NCI-H1048 (cell line): ENCODE results near the gene FGFRL1.

Experiments
- DNase-seq: peaks from one replicate; lab custom pipeline; 2025; lab: John Stamatoyannopoulos, UW

FGFRL1 gene

DNA sequence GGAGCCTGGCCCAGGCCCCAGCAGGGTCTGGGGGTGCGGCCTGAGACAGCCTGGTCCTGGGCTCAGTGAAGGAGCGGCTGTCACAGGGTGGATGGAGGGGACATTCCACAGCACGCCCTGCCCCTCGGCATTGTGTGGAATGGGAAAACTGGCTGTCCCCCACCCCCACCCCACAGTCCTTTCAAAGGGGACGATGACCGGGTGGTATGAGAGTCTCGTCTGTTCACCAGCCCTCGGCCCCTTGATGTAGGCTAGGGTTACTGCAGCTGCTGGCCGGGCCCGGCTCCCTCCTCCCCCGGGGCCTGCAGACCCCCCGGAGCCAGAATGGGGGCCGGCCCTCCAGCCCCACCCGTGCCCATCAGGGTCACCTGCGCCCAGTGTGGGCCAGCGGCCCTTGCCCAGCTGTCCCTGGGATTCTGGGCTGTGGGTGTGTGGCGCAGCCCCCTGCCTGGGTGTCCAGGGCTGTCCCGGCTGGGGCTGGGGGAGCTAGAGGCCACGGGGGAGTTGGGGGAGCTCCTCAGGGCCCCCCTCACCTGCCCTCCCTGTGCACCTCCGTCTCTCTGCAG lies 11.7 kb downstream of the FGFRL1 start:
- DNase-seq = no peak

DNA sequence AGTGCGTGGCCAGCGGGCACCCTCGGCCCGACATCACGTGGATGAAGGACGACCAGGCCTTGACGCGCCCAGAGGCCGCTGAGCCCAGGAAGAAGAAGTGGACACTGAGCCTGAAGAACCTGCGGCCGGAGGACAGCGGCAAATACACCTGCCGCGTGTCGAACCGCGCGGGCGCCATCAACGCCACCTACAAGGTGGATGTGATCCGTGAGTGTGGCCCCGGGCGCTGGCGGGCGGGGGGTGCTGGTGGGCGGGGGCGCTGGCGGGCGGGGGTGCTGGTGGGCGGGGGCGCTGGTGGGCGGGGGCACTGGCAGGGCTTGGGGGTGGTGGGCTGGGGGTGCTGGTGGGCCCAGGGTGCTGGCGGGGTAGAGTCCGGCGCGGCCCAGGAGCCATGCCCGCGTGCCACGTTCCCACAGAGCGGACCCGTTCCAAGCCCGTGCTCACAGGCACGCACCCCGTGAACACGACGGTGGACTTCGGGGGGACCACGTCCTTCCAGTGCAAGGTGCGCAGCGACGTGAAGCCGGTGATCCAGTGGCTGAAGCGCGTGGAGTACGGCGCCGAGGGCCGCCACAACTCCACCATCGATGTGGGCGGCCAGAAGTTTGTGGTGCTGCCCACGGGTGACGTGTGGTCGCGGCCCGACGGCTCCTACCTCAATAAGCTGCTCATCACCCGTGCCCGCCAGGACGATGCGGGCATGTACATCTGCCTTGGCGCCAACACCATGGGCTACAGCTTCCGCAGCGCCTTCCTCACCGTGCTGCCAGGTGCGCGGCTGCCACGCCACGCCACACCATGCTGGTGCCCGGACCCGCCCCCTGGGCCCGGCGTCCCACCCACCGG lies 12.7 kb downstream of the FGFRL1 start:
- no peak for DNase-seq

DNA sequence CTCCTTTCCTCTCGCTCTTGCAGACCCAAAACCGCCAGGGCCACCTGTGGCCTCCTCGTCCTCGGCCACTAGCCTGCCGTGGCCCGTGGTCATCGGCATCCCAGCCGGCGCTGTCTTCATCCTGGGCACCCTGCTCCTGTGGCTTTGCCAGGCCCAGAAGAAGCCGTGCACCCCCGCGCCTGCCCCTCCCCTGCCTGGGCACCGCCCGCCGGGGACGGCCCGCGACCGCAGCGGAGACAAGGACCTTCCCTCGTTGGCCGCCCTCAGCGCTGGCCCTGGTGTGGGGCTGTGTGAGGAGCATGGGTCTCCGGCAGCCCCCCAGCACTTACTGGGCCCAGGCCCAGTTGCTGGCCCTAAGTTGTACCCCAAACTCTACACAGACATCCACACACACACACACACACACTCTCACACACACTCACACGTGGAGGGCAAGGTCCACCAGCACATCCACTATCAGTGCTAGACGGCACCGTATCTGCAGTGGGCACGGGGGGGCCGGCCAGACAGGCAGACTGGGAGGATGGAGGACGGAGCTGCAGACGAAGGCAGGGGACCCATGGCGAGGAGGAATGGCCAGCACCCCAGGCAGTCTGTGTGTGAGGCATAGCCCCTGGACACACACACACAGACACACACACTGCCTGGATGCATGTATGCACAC lies 13.6 kb downstream of the FGFRL1 start:
- DNase-seq = no peak

DNA sequence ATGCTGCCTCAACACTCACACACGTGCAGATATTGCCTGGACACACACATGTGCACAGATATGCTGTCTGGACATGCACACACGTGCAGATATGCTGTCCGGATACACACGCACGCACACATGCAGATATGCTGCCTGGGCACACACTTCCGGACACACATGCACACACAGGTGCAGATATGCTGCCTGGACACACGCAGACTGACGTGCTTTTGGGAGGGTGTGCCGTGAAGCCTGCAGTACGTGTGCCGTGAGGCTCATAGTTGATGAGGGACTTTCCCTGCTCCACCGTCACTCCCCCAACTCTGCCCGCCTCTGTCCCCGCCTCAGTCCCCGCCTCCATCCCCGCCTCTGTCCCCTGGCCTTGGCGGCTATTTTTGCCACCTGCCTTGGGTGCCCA lies 14.7 kb downstream of the FGFRL1 start:
- DNase-seq = no peak

DNA sequence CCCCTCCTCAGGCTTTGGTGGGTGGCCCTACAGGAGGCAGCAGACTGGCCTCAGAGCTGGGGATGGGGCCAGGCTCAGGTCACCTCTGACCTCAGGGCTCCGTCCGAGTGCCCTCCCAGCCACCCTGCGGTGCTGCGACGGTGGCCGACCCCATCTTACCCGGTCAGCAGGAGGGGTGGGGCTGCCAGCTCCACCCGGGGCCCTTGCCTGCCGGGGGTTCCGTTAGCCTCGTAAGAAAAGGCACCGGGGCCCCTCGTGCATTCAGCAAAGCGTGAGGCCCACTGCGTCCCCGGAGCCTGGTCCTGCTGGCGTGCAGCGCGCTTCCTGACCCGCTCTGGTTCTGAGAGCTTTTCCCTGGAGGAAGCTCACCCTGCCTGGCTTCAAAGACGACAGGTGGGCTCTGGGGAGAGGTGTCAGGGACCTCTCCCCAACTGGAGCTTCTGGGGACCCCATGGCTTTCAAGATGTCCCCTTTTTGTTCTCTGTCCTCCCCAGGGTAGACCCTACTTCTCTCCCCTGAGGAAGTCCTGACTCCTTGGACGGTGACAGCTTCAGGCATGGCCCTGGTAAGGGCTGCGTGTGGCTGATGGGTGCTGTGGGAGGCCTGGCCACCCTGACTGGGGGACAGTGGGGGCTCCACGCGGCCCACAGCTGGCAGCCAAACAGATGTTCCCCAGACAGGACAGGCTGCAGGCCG lies 15.9 kb downstream of the FGFRL1 start:
- DNase-seq = no peak

DNA sequence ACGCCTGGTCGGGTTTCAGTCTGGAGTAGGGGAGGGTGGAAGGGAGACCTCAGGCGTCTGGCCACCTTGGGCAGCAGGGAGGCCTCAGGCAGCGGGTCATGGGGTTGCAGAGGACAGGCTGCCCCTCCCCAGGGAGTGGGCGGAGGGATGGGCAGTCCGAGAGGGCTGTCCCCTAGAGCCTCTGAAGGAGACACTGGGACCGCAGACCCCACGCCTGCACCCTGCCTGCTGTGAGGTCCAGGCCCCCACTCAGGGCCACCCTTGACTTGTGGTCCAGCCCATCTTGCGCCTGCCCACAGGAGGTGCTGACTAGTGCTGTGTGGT lies 16.5 kb downstream of the FGFRL1 start:
- no peak for DNase-seq

DNA sequence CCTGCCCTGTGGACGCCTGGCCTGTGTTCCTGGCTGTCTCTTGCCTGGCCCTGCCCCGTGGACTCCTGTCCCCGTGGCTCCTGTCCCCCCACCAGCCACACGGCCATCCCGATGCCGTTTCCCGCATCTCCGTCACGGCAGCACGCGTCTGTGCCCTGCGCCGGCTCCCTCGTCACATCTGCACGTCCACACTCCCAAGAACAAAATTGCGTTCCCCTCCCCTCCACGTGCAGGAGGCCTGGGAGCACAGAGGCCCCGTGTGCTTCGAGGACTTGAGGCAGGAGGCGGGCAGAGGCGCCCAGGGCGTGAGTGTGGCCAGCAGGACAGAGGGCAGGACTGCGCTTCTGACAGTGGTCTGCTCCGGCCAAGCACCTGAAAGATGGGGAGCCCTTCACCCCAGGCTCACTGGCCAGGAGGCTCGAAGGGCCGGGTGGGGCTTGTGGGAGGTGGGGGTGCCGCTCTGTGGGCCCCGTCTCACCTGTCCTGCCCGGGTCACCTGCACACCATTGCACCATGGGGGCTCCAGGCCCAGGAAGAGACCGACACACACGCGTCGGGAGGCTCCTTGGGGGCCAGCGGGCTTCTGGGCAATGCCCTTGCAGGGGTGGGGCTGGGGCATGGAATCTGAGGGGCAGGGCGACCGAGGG lies 17.3 kb downstream of the FGFRL1 start:
- DNase-seq = no peak

DNA sequence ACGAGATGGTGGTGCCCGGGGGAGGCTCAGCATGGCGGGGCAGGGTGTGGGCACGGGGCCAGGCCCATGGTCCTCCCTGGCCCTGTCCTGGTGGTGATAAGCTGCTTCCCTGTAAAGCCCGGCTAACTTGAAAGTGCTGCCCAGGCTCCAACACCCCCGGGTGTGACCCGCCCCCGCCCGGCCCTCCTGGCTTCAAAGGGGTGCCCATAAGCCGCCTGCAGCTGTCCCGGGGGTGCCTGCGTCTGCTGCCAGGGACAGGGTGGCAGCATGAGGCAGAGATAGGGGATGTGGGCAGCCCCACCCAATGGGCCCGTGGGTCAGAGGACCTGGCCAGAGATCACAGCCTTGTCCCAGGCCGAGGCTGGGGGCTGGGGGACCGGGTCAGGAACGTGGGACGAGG lies 18.1 kb downstream of the FGFRL1 start:
- DNase-seq = no peak

DNA sequence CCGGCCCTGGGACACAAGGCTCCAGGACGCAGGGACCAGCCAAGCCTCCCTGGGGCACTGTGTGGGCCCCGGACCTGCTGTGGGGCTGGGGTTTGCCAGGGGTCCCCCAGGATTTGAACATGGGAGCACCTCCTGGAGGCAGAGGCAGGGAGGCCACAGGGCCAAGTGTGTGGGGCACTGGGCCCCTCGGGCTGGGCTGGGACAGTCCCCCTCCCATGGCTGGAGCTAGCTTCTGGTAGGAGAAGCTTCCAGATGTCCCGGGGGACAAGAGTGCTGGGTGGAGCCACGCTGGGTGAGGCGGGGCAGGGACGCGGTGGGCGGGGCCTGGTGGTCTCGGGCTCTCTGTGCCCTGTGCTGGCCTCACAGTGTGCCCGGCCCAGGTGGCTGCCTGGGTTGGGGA lies 18.6 kb downstream of the FGFRL1 start:
- DNase-seq = no peak

DNA sequence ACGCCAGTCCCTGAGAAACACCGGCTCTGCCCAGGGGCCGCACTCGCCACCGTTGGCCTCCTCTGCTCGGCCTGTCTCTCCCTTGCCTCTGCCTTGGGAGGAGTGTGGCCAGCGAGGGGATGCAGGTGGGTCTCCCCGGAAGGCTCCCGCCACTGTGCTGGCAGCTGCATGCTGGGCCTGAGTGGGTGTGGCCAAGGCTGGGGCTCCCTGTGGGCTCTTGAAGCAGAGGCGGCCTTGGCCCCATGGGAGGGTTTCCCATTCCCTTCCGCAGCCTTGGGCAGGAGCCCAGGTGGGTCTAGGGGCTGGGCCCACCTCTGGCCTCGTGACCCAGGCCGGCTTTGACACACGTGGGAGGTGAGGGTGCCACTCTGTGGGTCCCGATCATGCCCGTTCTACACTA lies 19.1 kb downstream of the FGFRL1 start:
- no peak for DNase-seq

DNA sequence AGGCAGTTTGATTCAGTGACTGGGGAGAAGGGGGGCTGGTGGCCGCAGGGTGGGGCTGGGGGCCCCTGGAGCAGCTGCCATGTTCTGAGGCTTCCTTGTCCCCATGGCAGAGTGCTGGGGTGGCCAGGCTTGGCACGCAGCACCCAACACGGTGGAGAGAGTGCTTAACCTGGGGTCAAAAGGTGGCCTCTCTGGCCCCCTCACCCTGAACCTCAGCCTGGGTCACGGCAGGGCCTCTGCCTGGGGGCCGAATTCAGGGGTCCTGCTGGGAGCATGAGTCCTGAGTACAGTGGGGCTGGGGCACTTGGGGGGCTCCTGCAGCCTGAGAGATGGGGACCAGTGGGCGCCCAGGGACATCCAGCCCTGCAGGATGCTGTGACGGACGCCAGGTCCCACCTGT lies 19.9 kb downstream of the FGFRL1 start:
- DNase-seq = no peak

DNA sequence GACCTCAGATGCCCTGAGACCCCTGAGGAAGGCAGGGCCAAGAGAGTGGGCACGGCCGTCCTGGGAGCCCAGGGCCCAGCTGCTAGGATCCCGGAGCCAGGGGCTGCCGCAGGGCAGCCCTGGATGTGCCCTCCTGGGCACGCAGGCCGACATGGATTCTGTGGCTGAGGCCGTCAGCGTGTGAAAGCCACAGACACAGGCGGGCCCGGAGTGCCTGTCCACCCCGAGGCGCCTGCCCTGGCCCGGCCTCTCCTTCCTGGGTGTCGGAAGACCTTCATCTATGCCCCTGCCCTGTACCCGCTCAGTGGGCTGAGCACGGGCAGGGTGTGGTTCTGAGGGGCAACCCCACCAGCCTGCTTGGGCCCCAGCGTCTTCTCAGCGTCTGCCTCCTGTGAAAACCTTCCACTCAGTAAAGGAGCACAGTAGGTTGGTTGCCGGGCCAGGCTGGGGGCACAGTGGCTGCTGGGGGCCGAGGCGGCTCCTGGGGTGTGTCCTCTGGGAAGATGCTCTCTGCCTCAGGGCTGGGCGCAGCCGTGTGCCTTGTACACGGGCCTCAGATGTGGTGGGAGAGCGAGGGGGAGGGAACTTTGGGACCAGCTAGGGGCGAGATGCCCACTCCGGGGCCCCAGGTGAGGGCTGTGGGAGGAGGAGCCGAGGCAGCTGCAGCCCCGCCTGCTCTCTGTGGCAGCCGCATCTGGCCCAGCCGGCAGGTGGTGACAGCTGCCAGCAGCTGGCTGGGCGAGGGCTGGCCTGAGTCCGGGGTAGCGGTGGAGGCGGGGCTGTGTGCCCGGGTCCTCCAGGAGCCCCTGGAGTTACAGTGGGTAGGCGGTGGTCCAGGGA lies 20.8 kb downstream of the FGFRL1 start:
- no peak for DNase-seq

DNA sequence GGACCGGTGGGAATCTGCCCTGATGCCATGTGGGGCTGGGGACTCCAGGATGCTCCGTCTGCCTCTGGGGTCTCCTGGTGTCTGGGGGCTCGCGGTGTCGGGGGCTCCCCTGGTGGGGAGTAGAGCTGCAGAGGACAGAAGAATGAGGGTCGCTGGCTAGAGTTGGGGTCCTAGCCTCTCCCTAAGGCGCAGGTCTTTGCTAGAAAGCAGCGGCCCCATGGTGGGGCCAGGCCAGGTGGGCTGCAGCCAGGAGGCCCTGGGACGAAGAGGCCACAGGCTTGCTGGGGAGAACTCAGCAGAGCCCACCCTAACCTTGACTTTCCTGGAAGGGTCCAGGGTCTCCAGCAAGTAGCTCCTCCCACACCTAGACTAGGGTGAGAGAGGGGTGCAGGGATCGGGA lies 21.4 kb downstream of the FGFRL1 start:
- DNase-seq = no peak

DNA sequence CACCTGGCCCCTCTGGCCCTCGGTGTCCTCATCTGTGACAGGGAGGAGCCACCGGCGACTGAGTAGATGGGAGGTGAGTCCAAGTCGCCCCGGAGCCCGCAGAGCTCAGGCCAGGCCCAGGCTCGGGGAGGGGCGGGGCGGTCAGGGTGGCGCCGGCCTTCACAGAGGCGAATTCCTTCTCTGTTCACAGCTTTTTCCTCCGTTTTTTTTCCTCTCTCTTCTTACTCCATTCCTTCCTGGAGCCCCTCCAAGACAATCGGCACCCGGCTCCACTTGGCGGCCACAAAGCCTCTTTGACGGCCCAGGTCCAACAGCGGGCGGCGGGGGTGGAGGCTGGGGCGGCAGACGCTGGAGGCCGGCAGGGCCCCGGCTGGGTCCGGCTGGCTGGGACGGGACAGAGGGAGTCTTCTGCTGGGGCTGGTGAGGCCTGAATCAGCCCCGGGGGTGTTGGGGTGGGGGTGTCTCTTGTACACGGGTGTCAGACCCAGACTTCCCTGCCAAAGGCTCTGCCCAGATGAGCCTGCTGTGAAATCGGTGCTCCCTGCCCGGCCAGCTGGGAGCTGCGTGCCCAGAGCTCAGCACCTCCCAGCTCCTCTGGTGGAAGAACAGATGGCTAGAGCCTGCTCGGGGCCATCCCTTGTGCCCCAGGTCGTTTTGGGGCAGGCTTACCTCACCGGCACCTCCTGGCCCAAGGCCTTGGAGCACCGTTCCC lies 22.6 kb downstream of the FGFRL1 start:
- DNase-seq = no peak

DNA sequence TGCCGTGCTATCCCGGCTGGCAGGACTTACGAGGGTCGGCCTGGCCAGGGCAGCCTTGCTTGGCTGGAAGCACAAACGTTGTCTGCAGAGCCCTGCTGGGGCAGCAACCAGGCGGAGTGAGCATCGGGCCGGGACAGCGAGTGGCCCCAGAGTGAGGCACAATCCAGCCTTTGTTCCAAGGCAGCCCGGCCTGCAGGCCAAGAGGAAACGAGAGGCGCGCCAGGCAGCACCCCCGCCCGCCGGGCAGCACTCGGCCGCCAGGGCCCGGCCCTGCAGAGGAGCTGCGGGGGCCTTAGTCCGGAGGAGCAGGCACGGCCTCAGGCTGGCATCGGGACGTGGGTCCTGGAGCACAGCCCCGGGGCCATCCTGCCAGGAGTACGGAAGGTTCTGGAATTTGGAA lies 24.1 kb downstream of the FGFRL1 start:
- no peak for DNase-seq

DNA sequence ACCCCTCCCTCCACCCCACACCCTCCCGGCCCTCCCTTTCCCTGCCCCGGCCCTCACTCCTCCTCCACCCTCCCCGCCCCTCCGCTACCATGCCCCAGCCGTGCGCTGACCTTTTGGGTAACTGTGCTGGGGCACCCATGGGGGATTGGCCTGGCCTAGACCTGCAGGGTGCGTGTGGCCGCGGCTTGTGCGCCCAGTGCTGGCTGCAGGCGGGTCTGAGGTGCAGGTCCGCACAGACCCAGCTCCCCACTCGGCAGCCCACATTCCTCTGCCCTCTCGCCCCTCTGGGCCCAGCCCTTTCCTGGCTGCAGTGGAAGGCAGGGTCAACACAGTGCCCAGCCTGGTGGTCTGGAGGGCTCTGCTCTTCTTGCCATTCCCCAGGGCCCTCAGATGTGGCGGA lies 24.7 kb downstream of the FGFRL1 start:
- no peak for DNase-seq

DNA sequence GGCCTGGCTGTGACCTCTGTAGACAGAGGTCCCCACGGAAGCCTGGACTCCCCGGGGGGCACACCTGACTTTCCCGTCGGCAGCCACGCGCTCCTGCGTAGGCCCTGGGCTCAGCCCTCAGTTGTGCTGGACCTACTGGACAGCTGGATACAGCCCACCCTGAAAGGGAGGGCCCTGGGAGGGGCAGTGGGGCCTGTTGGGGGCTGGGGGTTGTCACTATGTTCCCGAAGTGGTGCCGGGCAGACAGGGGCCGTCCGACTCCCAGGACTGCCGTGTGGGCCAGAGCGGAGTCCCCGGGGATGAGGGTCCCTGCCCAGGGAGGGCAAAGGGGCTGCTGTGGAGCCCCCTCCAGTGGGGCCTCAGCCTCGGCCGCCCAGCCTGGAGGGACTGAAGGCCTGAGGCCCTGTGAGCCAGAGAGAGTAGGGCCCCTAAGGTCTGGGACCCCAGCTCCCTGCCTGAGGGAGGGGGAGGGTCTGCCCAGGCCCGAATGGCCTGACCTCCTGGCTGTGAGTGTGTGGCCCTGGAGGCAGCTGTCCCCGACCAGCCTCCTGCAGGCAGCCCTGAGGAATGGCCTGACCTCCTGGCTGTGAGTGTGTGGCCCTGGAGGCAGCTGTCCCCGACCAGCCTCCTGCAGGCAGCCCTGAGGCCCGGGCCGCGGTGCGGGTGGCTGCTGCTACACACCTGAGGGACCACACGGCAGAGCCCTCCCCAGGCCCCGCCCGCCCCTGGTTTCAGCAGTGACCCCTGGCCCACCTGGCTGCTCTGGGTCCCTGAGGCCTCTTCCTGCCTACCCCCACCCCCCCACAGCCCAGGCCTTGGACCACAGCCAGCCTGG lies 25.8 kb downstream of the FGFRL1 start:
- no peak for DNase-seq

DNA sequence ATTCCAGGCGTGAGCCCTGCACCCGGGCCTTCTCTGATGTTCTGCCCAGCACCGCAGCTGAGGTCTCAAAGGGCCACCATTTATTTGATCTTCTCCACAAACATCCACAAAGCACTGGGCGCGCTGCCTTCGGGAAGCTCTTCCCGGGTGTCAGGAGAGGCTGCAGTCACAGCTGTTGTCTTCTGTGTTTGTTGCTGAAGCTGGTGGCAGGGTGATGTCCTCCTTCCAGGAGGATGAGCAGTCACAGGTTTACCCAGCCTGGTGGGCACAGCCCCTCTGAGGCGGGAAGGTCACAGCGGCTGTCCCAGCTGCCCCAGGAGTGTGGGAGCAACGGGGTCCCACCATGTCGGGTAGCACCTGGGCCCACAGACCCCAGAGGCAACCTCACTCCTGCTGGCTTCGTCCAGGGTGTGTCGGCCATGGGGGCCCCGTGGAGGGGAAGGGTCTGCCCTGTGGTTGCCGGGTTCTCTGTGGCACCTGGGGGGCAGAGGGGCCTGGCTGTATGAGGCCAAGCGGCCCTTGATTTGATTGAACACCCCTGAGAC lies 27.6 kb downstream of the FGFRL1 start:
- DNase-seq = no peak

DNA sequence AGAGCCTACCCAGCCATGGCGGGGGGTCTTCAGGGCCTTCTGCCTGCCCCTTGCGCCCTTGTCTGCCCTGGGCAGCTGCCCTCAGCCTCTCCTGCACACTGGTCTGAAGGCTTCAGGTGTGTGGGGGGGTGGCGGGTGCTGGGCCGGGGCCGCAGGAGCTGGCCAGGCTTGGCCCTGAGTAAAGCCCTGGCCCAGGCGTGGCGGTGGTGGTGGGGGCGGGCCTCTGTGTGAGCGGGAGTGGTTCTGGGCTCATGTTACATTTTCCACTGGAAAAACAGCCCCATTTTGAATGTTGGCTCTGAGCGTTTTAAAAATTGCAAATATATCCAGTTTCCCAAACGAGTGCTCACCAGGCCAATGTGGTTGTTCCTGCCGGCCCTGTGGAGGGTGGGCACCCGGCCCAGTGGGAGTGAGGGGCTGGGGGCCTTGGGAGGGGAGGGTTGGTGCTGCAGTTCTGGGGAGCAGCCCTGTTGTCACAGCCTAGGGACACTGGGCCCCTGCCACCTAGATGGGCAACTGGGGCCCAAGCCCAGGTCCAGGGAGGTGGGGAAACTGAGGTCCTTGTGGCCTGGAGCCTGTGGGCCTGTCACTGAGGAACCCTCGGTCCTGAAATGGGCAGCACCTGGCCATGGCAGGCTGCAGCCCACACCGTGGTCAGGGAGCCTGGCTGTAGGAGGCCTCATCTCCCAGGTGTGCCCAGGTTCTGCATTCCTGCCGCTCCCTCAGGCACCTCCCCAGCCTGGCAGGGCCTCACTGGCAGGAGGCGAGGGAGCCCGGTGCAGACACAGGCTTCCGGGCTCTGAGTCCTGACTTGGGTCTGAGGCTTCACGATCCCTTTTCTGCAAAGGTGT lies 28.3 kb downstream of the FGFRL1 start:
- DNase-seq = no peak
